Astrocyte (in vitro differentiated cells and primary cell): ENCODE measurements around the gene RHO. TPM values are rescaled to one million over a fixed set of nuclear protein-coding genes. Genes with fewer than 3 reads are reported as not detected.

Experiments used
- DNase-seq: peaks from one replicate; pipeline ENCODE4 v3.0.0-alpha.2; 2010; ENCODE audit warnings: low read depth
- FAIRE-seq: peaks from 2 replicates; lab custom pipeline; 2011; peaks lifted over from hg19 to GRCh38; lab: Jason Lieb, UNC
- H2AFZ ChIP-seq: 2 replicates; pipeline ENCODE4 v1.6.0; 2012; ENCODE audit warnings: low read depth, low read length, inconsistent platforms
- H3K27ac ChIP-seq: 2 replicates; pipeline ENCODE4 v1.5.1; 2011; ENCODE audit warnings: low read depth, low read length, inconsistent platforms
- H3K27me3 ChIP-seq: 2 replicates; pipeline ENCODE4 v1.6.0; 2011; ENCODE audit warnings: low read length, inconsistent platforms; ENCODE audit not compliant: insufficient read depth
- H3K36me3 ChIP-seq: 2 replicates; pipeline ENCODE4 v1.5.1; 2011; ENCODE audit warnings: low read length, inconsistent platforms; ENCODE audit not compliant: insufficient read depth
- H3K4me1 ChIP-seq: 2 replicates; pipeline ENCODE4 v1.5.1; 2011; ENCODE audit warnings: low read length, inconsistent platforms; ENCODE audit not compliant: insufficient read depth
- H3K4me2 ChIP-seq: 2 replicates; pipeline ENCODE4 v1.6.0; 2012; ENCODE audit warnings: low read length, inconsistent platforms
- H3K4me3 ChIP-seq: 2 replicates; pipeline ENCODE4 v1.5.1; 2011; ENCODE audit warnings: low read depth, mild to moderate bottlenecking, low read length, inconsistent platforms; ENCODE audit not compliant: insufficient read depth
- H3K79me2 ChIP-seq: 2 replicates; pipeline ENCODE4 v1.6.0; 2012; ENCODE audit warnings: mild to moderate bottlenecking, low read length, inconsistent platforms; ENCODE audit not compliant: insufficient read depth
- H3K9ac ChIP-seq: 2 replicates; pipeline ENCODE4 v1.6.0; 2012; ENCODE audit warnings: mild to moderate bottlenecking, low read length, inconsistent platforms
- H3K9me3 ChIP-seq: 2 replicates; pipeline ENCODE4 v1.5.1; 2012; ENCODE audit warnings: low read depth, mild to moderate bottlenecking, low read length, inconsistent platforms; ENCODE audit not compliant: insufficient read depth
- H4K20me1 ChIP-seq: 2 replicates; pipeline ENCODE4 v1.6.0; 2012; ENCODE audit warnings: low read length, inconsistent platforms; ENCODE audit not compliant: insufficient read depth
- H3K27ac Mint-ChIP-seq: one replicate; pipeline ENCODE4 v1.8.0; 2021; ENCODE audit warnings: mild to moderate bottlenecking, mixed read lengths; ENCODE audit not compliant: unreplicated experiment
- H3K27me3 Mint-ChIP-seq: one replicate; pipeline ENCODE4 v1.8.0; 2021; ENCODE audit warnings: low read depth, mixed read lengths; ENCODE audit not compliant: unreplicated experiment
- H3K36me3 Mint-ChIP-seq: one replicate; pipeline ENCODE4 v1.8.0; 2021; ENCODE audit warnings: low read depth, mixed read lengths; ENCODE audit not compliant: unreplicated experiment
- H3K4me1 Mint-ChIP-seq: one replicate; pipeline ENCODE4 v1.8.0; 2021; ENCODE audit warnings: low read depth, mixed read lengths; ENCODE audit not compliant: unreplicated experiment
- H3K4me3 Mint-ChIP-seq: one replicate; pipeline ENCODE4 v1.8.0; 2021; ENCODE audit warnings: mild to moderate bottlenecking, moderate library complexity, mixed read lengths; ENCODE audit not compliant: unreplicated experiment
- H3K9me3 Mint-ChIP-seq: one replicate; pipeline ENCODE4 v1.8.0; 2021; ENCODE audit warnings: mild to moderate bottlenecking, mixed read lengths; ENCODE audit not compliant: unreplicated experiment
- CTCF ChIP-seq: IDR thresholded peaks from 2 replicates; pipeline ENCODE4 v1.5.1; 2011; ENCODE audit warnings: low read depth, mild to moderate bottlenecking, inconsistent platforms, low read length, moderate library complexity; ENCODE audit not compliant: insufficient read depth
- EZH2 ChIP-seq: IDR thresholded peaks from 2 replicates; pipeline ENCODE4 v1.6.1; 2012; ENCODE audit warnings: mild to moderate bottlenecking, low read length, inconsistent platforms; ENCODE audit not compliant: insufficient read depth
- total RNA-seq: library from RNA; stranded (reverse); gene quantifications from 2 replicates; pipeline ENCODE4 v1.2.1, GENCODE V29; 2021

The RHO gene
- total RNA-seq, 1 donor from 2014 or later, result not detected

- no peaks in the 10 kb centered on the region for H3K27me3 ChIP-seq
- no peak overlapping the region for H2AFZ ChIP-seq
- Mint-ChIP-seq H3K27me3 (no peaks in the 10 kb centered on the region), H3K36me3 (peaks cover 19% of the 10 kb centered on the region), H3K9me3 (no peaks in the 10 kb centered on the region), H3K4me1 (peaks cover 24% of the 10 kb centered on the region), H3K27ac (no peak overlapping the region), H3K4me3 (no peak overlapping the region)
- FAIRE-seq, result no peak
- peak overlapping the region; percentile 64 for H3K4me2 ChIP-seq
- H3K36me3 ChIP-seq, result no peaks in the 10 kb centered on the region
- TF ChIP-seq EZH2 (no peak), CTCF (no peak)
- H3K4me3 ChIP-seq, result no peak overlapping the region
- no peaks in the 10 kb centered on the region for H3K79me2 ChIP-seq
- H3K9ac ChIP-seq, result peak overlapping the region; percentile 58
- H3K4me1 ChIP-seq, result peaks cover 40% of the 10 kb centered on the region
- no peak for DNase-seq
- no peaks in the 10 kb centered on the region for H3K9me3 ChIP-seq
- H4K20me1 ChIP-seq, result no peaks in the 10 kb centered on the region
- H3K27ac ChIP-seq, result peak overlapping the region; percentile 18
These were observed 33.3 kb downstream of the RHO start for GRCh38 chr3:129561619-129562248.

- Mint-ChIP-seq H3K4me3 (no peak overlapping the region), H3K27ac (no peak overlapping the region), H3K4me1 (peaks cover 18% of the 10 kb centered on the region), H3K9me3 (no peaks in the 10 kb centered on the region), H3K36me3 (peaks cover 11% of the 10 kb centered on the region), H3K27me3 (no peaks in the 10 kb centered on the region)
- H3K9ac ChIP-seq, result no peak overlapping the region
- TF ChIP-seq CTCF (no peak), EZH2 (no peak)
- no peak overlapping the region for H2AFZ ChIP-seq
- H3K79me2 ChIP-seq, result no peaks in the 10 kb centered on the region
- H3K4me1 ChIP-seq, result peaks cover 33% of the 10 kb centered on the region
- no peaks in the 10 kb centered on the region for H3K36me3 ChIP-seq
- no peaks in the 10 kb centered on the region for H3K27me3 ChIP-seq
- H4K20me1 ChIP-seq, result no peaks in the 10 kb centered on the region
- H3K4me2 ChIP-seq, result no peak overlapping the region
- no peaks in the 10 kb centered on the region for H3K9me3 ChIP-seq
- FAIRE-seq (no peak), DNase-seq (no peak)
- no peak overlapping the region for H3K4me3 ChIP-seq
- H3K27ac ChIP-seq, result no peak overlapping the region
These were observed 34.4 kb downstream of the RHO start for GRCh38 chr3:129562803-129563202.

DNA sequence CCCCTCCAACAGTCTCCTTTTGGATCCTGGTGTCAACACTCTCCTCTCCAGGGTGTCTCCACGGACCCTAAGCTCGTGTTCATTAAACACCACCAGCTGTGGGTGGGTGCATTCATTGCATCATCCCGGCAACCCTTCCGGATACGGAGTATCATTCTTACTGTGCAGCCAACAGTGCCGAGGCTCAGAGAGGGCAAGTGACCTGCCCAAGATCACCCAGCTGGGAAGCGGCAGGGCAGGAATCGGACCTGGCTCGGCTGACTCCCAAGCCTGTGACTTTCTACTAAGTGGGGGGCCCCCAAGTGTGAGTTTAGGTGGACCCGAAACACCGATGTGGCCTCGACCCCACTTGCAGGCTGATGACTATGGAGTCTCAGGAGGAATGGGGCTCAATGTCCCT lies 34.9 kb downstream of the RHO start:
- Mint-ChIP-seq H3K4me3 (no peak overlapping the region), H3K9me3 (no peaks in the 10 kb centered on the region)

More for the DNA sequence above, 34.9 kb downstream of the RHO start:
- Histone ChIP-seq H3K4me3 (no peak overlapping the region), H3K4me1 (peaks cover 28% of the 10 kb centered on the region), H3K36me3 (no peaks in the 10 kb centered on the region), H3K9ac (no peak overlapping the region), H3K79me2 (no peaks in the 10 kb centered on the region), H3K27me3 (no peaks in the 10 kb centered on the region), H3K27ac (no peak overlapping the region), H3K9me3 (no peaks in the 10 kb centered on the region), H3K4me2 (no peak overlapping the region), H4K20me1 (no peaks in the 10 kb centered on the region), H2AFZ (no peak overlapping the region)
- FAIRE-seq (no peak), DNase-seq (no peak)
- TF ChIP-seq EZH2 (no peak), CTCF (no peak)
- Mint-ChIP-seq H3K27me3 (no peaks in the 10 kb centered on the region), H3K4me1 (peaks cover 13% of the 10 kb centered on the region), H3K36me3 (peaks cover 5% of the 10 kb centered on the region), H3K27ac (no peak overlapping the region)
